HUES64 (cell line): ENCODE results near the gene KCTD1.

Source experiments
- H3K27ac ChIP-seq: 2 replicates; pipeline ENCODE4 v1.7.0; 2013; ENCODE audit warnings: low read depth, low read length, inconsistent platforms
- H3K27me3 ChIP-seq: 2 replicates; pipeline ENCODE4 v1.6.1; 2013; ENCODE audit warnings: mild to moderate bottlenecking, low read length; ENCODE audit not compliant: insufficient read depth
- H3K36me3 ChIP-seq: 2 replicates; pipeline ENCODE4 v1.6.1; 2013; ENCODE audit warnings: mild to moderate bottlenecking, low read length; ENCODE audit not compliant: insufficient read depth
- H3K4me1 ChIP-seq: 2 replicates; pipeline ENCODE4 v1.6.1; 2013; ENCODE audit warnings: mild to moderate bottlenecking, low read length, moderate library complexity; ENCODE audit not compliant: insufficient read depth
- H3K4me3 ChIP-seq: 2 replicates; pipeline ENCODE4 v1.5.1; 2013; ENCODE audit warnings: mild to moderate bottlenecking, low read length, moderate library complexity
- H3K9ac ChIP-seq: 2 replicates; pipeline ENCODE4 v1.6.1; 2013; ENCODE audit warnings: mild to moderate bottlenecking, low read depth, low read length
- H3K9me3 ChIP-seq: 2 replicates; pipeline ENCODE4 v1.6.1; 2013; ENCODE audit warnings: low read depth, low read length; ENCODE audit not compliant: insufficient read depth
- WGBS: fragments of 150-250, 120-280 bp; methylation state at CpG from one replicate; pipeline ENCODE4 v1.1.7; 2013; ENCODE audit warnings: missing lambda C conversion rate; 5-methylcytosine and 5-hydroxymethylcytosine counted together

Gene KCTD1

DNA sequence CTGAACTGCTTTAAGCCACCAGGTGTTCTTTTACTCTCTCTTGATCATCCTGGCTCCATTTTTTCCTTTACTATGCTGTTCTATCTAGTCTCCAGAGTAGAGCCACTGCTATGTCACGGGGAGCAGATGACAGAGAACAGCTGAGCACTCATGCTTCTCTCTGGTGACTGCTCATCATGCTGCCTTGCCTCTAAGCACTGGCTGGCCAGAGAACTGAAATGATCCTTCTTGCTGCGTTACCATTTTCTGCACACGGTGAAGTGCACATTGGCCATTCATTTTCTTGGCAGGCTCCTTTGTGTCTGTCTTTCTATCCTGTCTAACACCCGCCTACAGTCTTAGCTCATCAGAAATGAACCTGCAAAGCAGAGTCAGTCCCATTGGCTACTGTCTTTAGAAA, 86.0 kb downstream of the KCTD1 start:
- Histone ChIP-seq H3K4me3 (no peak overlapping the region), H3K27ac (no peak overlapping the region)
- WGBS, result 94% methylated on average over 4 of the region's 4 CpGs

DNA sequence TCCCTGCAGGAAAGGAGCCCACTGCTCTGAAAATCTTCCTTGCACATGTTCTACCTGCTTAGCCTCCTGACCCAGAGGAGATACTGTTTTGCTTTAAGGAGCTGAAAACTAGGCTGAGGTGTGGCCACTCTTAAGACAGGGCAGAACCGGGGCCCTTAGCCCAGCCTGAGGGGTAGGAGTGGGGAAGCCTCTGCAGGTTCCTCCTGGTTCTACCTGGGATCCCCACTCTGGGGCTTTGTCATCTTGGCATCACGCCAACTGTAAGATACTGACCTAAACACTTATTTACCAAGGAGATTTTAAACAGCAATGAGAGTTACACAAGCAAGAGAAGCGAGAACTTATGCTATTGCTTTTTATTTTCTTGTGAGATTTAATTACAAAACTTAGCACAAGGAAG, 86.9 kb downstream of the KCTD1 start:
- H3K27me3 ChIP-seq, result peaks cover 4% of the 10 kb centered on the region; the same call in 1 of the 2 replicates
- no peaks in the 10 kb centered on the region for H3K36me3 ChIP-seq
- no peak overlapping the region for H3K4me3 ChIP-seq
- no peak overlapping the region for H3K27ac ChIP-seq
- H3K4me1 ChIP-seq, result peaks cover 15% of the 10 kb centered on the region
- H3K9ac ChIP-seq, result no peak overlapping the region
- no peaks in the 10 kb centered on the region for H3K9me3 ChIP-seq
- 94% methylated on average over 3 of the region's 3 CpGs for WGBS

More for the DNA sequence above, 86.0 kb downstream of the KCTD1 start:
- H3K36me3 ChIP-seq, result no peaks in the 10 kb centered on the region
- H3K4me1 ChIP-seq, result peaks cover 10% of the 10 kb centered on the region
- peaks cover 4% of the 10 kb centered on the region; the same call in 1 of the 2 replicates for H3K27me3 ChIP-seq
- no peak overlapping the region for H3K9ac ChIP-seq
- no peaks in the 10 kb centered on the region for H3K9me3 ChIP-seq

- H3K9me3 ChIP-seq, result no peaks in the 10 kb centered on the region
- H3K27me3 ChIP-seq, result peaks cover 4% of the 10 kb centered on the region; the same call in 1 of the 2 replicates
- H3K4me3 ChIP-seq, result no peak overlapping the region
- H3K9ac ChIP-seq, result no peak overlapping the region
- H3K27ac ChIP-seq, result no peak overlapping the region
- 92% methylated on average over 4 of the region's 4 CpGs for WGBS
- H3K4me1 ChIP-seq, result peaks cover 15% of the 10 kb centered on the region
- H3K36me3 ChIP-seq, result peaks cover 2% of the 10 kb centered on the region; the same call in 1 of the 2 replicates
These were observed 87.8 kb downstream of the KCTD1 start for GRCh38 chr18:26460449-26461091.

DNA sequence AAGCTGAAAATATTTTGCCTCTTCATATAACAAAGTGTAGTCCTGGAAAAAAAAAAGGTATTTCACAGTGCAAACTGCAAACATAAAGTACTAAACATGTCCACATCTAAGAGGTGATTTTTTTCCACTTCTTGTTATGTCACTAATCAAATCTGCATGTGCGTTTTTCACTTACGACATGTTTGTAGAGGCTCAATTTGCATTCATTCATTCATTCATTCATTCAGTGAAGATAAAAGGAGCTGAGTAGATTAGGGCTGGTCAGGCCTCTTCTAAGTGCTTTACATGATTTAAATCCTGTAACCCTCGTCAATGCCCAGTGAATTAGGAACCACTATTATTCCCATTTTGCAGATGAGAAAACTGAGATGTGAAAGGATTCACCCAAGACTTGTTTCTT, 88.5 kb downstream of the KCTD1 start:
- Histone ChIP-seq H3K36me3 (peaks cover 8% of the 10 kb centered on the region; the same call in 1 of the 2 replicates), H3K9ac (no peak overlapping the region), H3K4me3 (no peak overlapping the region), H3K9me3 (no peaks in the 10 kb centered on the region), H3K27ac (no peak overlapping the region), H3K27me3 (peaks cover 4% of the 10 kb centered on the region; the same call in 1 of the 2 replicates), H3K4me1 (peaks cover 15% of the 10 kb centered on the region)
- WGBS, result 93% methylated on average over 2 of the region's 3 CpGs

DNA sequence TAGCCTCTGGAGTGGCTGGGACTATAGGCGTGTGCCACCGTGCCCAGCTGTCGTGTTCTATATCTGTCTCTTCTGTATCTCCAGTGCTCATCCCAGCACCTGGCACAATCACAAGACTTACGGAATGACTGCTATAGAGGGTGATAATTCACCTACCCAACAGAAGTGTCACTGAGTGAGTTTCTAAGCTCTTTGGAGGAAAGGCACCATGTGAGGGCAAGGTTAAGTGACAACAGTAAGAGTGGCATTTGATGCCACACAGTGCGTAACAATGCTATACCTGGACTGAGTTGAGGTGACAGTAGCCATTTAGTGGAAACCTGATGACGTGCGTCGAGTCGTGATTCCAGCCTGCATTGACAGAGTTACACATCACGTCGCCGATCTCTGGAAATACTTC, 89.0 kb downstream of the KCTD1 start:
- Histone ChIP-seq H3K9ac (no peak overlapping the region), H3K4me1 (peaks cover 12% of the 10 kb centered on the region), H3K4me3 (no peak overlapping the region), H3K36me3 (peaks cover 13% of the 10 kb centered on the region), H3K9me3 (no peaks in the 10 kb centered on the region), H3K27me3 (peaks cover 4% of the 10 kb centered on the region; the same call in 1 of the 2 replicates), H3K27ac (no peak overlapping the region)
- 97% methylated on average over 12 of the region's 12 CpGs for WGBS

- H3K36me3 ChIP-seq, result peaks cover 17% of the 10 kb centered on the region
- H3K4me1 ChIP-seq, result peaks cover 9% of the 10 kb centered on the region
- 91% methylated on average over 9 of the region's 9 CpGs for WGBS
- no peaks in the 10 kb centered on the region for H3K9me3 ChIP-seq
- no peak overlapping the region for H3K9ac ChIP-seq
- H3K27me3 ChIP-seq, result peaks cover 4% of the 10 kb centered on the region; the same call in 1 of the 2 replicates
- H3K4me3 ChIP-seq, result no peak overlapping the region
- no peak overlapping the region for H3K27ac ChIP-seq
These were observed 89.7 kb downstream of the KCTD1 start for GRCh38 chr18:26458526-26459232.

- Histone ChIP-seq H3K9ac (no peak overlapping the region), H3K27ac (peak overlapping the region; percentile 32; the same call in 1 of the 2 replicates), H3K4me3 (no peak overlapping the region), H3K27me3 (peaks cover 4% of the 10 kb centered on the region; the same call in 1 of the 2 replicates), H3K36me3 (peaks cover 17% of the 10 kb centered on the region), H3K4me1 (peaks cover 9% of the 10 kb centered on the region), H3K9me3 (no peaks in the 10 kb centered on the region)
- WGBS, result 54% methylated on average over 22 of the region's 22 CpGs
These were observed 90.6 kb downstream of the KCTD1 start for GRCh38 chr18:26457611-26458353.

DNA sequence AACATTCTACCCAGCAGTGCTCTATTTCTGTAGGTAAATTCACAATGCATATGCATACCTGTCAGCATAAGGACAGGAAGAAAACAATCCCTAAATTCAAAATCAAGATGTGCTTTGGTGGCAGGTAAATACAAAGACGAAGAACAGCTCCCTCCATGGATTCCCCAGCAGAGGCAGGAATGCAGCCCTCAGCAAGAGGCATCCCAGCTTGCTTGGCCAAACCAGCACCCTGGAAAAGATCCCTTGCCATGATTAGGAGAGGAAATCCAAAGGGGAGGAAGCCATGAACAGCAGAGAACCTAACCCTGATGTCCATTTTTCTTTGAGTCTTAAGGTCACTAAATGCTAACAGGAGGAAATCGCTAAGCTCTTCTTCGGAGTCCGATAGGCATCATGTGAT, 91.2 kb downstream of the KCTD1 start:
- H3K27me3 ChIP-seq, result peaks cover 4% of the 10 kb centered on the region; the same call in 1 of the 2 replicates
- H3K4me1 ChIP-seq, result peaks cover 9% of the 10 kb centered on the region
- no peaks in the 10 kb centered on the region for H3K9me3 ChIP-seq
- WGBS, result 89% methylated on average over 4 of the region's 4 CpGs
- H3K4me3 ChIP-seq, result no peak overlapping the region
- H3K9ac ChIP-seq, result no peak overlapping the region
- H3K27ac ChIP-seq, result no peak overlapping the region
- H3K36me3 ChIP-seq, result peaks cover 17% of the 10 kb centered on the region

DNA sequence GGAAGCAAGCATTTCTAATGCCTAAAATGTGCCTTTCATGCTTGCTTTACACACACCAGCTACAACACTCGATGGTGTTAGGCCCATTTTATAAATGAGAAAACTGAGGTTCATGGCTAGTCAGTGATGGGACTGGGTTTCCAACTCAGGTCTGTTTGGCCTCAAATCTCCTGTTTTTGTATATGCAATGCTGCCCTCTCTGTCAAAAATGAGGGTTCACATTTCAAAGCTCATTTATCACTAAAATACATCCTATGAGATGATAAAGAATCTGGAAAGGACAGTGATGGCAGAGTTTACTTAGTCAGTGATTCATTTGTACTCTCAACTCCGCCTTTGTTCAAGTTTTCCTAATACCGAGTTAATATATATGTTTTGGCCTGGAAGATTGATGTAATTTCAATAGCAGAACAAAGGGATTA, 92.3 kb downstream of the KCTD1 start:
- WGBS, result 97% methylated on average over 3 of the region's 3 CpGs

DNA sequence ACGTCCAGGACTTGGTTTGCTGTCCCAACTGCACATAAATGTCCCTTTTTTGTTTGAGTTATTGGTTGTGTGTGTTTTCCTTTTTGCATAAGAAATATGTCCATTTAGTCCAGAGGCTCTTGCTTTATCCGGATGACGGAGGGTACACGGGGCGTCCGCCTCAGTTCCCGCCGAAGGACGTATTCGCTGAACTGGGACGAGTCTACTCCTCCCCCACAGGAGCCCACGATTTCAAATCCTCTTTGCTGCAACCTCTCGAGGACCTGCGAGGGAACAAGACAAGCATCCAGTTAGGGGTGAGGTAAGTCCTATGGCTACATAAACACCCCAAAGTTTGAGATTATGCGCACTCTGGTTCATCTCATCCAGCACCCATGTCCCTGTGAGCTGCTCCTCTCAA, 92.7 kb downstream of the KCTD1 start:
- H3K9me3 ChIP-seq, result no peaks in the 10 kb centered on the region
- H3K36me3 ChIP-seq, result peaks cover 17% of the 10 kb centered on the region
- H3K9ac ChIP-seq, result no peak overlapping the region
- peaks cover 4% of the 10 kb centered on the region; the same call in 1 of the 2 replicates for H3K27me3 ChIP-seq
- WGBS, result 95% methylated on average over 15 of the region's 15 CpGs
- H3K4me1 ChIP-seq, result peaks cover 9% of the 10 kb centered on the region
- no peak overlapping the region for H3K27ac ChIP-seq
- H3K4me3 ChIP-seq, result no peak overlapping the region

More for the DNA sequence above, 92.3 kb downstream of the KCTD1 start:
- Histone ChIP-seq H3K36me3 (peaks cover 17% of the 10 kb centered on the region), H3K4me1 (peaks cover 9% of the 10 kb centered on the region), H3K27ac (no peak overlapping the region), H3K27me3 (peaks cover 4% of the 10 kb centered on the region; the same call in 1 of the 2 replicates), H3K9ac (no peak overlapping the region), H3K9me3 (no peaks in the 10 kb centered on the region), H3K4me3 (no peak overlapping the region)

DNA sequence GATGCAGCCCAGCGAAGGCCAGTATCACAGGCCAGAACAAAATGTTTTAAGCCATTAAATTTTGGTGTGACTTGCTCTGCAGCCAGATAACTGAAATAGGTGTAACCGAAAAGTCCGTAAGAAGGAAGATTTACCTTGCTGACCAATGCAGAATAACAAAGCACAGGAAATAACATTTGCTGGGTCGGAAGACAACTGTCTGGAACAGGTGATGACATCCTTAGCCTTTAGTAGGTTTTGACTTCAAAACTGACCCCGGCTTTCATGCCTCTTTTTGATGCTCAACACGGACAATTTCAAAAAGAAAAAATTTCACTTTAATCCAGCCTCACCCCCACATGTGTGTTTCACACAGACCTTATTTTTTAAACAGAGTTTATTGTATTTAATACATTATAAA, 93.7 kb downstream of the KCTD1 start:
- WGBS, result 95% methylated on average over 6 of the region's 6 CpGs
- H3K9ac ChIP-seq, result no peak overlapping the region
- no peaks in the 10 kb centered on the region for H3K9me3 ChIP-seq
- peaks cover 9% of the 10 kb centered on the region for H3K4me1 ChIP-seq
- H3K4me3 ChIP-seq, result no peak overlapping the region
- H3K36me3 ChIP-seq, result peaks cover 17% of the 10 kb centered on the region
- H3K27me3 ChIP-seq, result peaks cover 4% of the 10 kb centered on the region; the same call in 1 of the 2 replicates
- no peak overlapping the region for H3K27ac ChIP-seq
